IMR-90 (cell line): ENCODE data around the gene TRIM73.
"Not testable (repeated sequence)": the region's sequence is repeated elsewhere in the genome, so short reads cannot be mapped to it uniquely, and the experiment has no call there.

Experiments
- CEBPB ChIP-seq: IDR thresholded peaks from 2 replicates; pipeline ENCODE4 v1.6.1; 2012; ENCODE audit warnings: low read depth, low read length, improper control_type of control experiment
- CHD1 ChIP-seq: IDR thresholded peaks from 2 replicates; pipeline ENCODE4 v1.6.1; 2012; ENCODE audit warnings: low read depth, low read length, improper control_type of control experiment
- CTCF ChIP-seq: conservative IDR thresholded peaks from 2 replicates; pipeline ENCODE4 v1.5.1; 2012; ENCODE audit warnings: mild to moderate bottlenecking, low read depth, low read length, improper control_type of control experiment
- MAFK ChIP-seq: IDR thresholded peaks from 2 replicates; pipeline ENCODE4 v1.6.1; 2012; ENCODE audit warnings: low read depth, low read length, improper control_type of control experiment
- MAZ ChIP-seq: IDR thresholded peaks from 2 replicates; pipeline ENCODE4 v1.6.1; 2012; ENCODE audit warnings: low read depth, mild to moderate bottlenecking, low read length, improper control_type of control experiment, moderate library complexity, borderline replicate concordance
- POLR2A ChIP-seq: IDR thresholded peaks from 2 replicates; pipeline ENCODE4 v1.6.1; 2012; ENCODE audit warnings: mild to moderate bottlenecking, low read depth, low read length
- TF ChIP-seq, protein P1 (sequence below): fragments of 150-350 bp; IDR thresholded peaks from 2 replicates; pipeline ENCODE4 v1.6.1; 2017; ENCODE audit warnings: mild to moderate bottlenecking, antibody characterized with exemption, low read length, low read depth
- TF ChIP-seq, protein P2 (sequence below): fragments of 150-350 bp; IDR thresholded peaks from 2 replicates; pipeline ENCODE4 v1.6.1; 2016; ENCODE audit warnings: low read depth, mild to moderate bottlenecking, low read length, moderate library complexity, borderline replicate concordance

- not testable (repeated sequence) for TF ChIP-seq POLR2A, CTCF, CEBPB, MAZ, CHD1, MAFK
- TF ChIP-seq, protein P1, sequence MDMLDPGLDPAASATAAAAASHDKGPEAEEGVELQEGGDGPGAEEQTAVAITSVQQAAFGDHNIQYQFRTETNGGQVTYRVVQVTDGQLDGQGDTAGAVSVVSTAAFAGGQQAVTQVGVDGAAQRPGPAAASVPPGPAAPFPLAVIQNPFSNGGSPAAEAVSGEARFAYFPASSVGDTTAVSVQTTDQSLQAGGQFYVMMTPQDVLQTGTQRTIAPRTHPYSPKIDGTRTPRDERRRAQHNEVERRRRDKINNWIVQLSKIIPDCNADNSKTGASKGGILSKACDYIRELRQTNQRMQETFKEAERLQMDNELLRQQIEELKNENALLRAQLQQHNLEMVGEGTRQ: not testable (repeated sequence)
- TF ChIP-seq, protein P2, sequence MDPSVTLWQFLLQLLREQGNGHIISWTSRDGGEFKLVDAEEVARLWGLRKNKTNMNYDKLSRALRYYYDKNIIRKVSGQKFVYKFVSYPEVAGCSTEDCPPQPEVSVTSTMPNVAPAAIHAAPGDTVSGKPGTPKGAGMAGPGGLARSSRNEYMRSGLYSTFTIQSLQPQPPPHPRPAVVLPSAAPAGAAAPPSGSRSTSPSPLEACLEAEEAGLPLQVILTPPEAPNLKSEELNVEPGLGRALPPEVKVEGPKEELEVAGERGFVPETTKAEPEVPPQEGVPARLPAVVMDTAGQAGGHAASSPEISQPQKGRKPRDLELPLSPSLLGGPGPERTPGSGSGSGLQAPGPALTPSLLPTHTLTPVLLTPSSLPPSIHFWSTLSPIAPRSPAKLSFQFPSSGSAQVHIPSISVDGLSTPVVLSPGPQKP: not testable (repeated sequence)
Observed at GRCh38 chr7:75404663-75405062, 9.2 kb downstream of the TRIM73 start.
